H1 (cell line): ENCODE results near the gene TSPEAR. TPM values are rescaled to one million over a fixed set of nuclear protein-coding genes. Genes with fewer than 3 reads are reported as not detected.

Experiments
- CEBPB ChIP-seq: IDR thresholded peaks from 2 replicates; pipeline ENCODE4 v1.6.1; 2012; ENCODE audit warnings: low read depth, low read length
- EP300 ChIP-seq, 2 experiments: IDR thresholded peaks; 1 replicate in 1 of 2; 2 replicates in 1 of 2; pipeline ENCODE4 v1.6.1; 2011 to 2012; ENCODE audit warnings: low read depth in 2 of 2, low read length in 2 of 2, mild to moderate bottlenecking in 2 of 2, borderline replicate concordance in 1 of 2, inconsistent platforms in 1 of 2, moderate library complexity in 1 of 2
- POLR2A ChIP-seq, 2 experiments: IDR thresholded peaks; 1 replicate in 1 of 2; 2 replicates in 1 of 2; pipeline ENCODE4 v1.6.1; 2011; ENCODE audit warnings: low read depth in 2 of 2, low read length in 2 of 2, mild to moderate bottlenecking in 2 of 2; ENCODE audit errors: control extremely low read depth in 1 of 2
- RFX5 ChIP-seq: IDR thresholded peaks from 2 replicates; pipeline ENCODE4 v1.6.1; 2011; ENCODE audit warnings: low read depth, low read length, improper control_type of control experiment, borderline replicate concordance
- polyA plus RNA-seq, 7 experiments: library from polyadenylated mRNA; depleted of rRNA in 3 of 7; stranded (reverse) in 5 of 7; unstranded in 2 of 7; fragments of >200 nt in 5 of 7; fragments of 200-250 nt in 2 of 7; gene quantifications; 1 replicate in 5 of 7; 2 replicates in 1 of 7; 4 replicates in 1 of 7; pipeline versions ENCODE4 v1.2.1 to v1.2.3, GENCODE V29; 2011 to 2013; ENCODE audit warnings: missing spikeins in 2 of 7, mixed read lengths in 2 of 7
- total RNA-seq: library from RNA; stranded (reverse); fragmentation: NEBNext Ultra II Directional; extraction: Animal tissue kit (Norgen Biotek cat#: 25700); gene quantifications from 2 replicates; pipeline ENCODE4 v1.2.1, GENCODE V29; 2021
- TF ChIP-seq, protein P1 (sequence below): fragments of 300-600 bp; sonication (generic); IDR thresholded peaks from 2 replicates; pipeline ENCODE4 v1.7.1; 2012; ENCODE audit warnings: low read length, moderate library complexity, mild to moderate bottlenecking, inconsistent platforms; ENCODE audit not compliant: insufficient replicate concordance
- TF ChIP-seq, protein P2 (sequence below): IDR thresholded peaks from 2 replicates; pipeline ENCODE4 v1.6.1; 2011; ENCODE audit warnings: low read length, improper control_type of control experiment

TSPEAR gene
- total and polyA plus RNA-seq, 2 of the 8 experiments (the other 6 are each of a cell fraction or from before 2014, with no cell fraction given): 0.58 to 0.89 TPM

DNA sequence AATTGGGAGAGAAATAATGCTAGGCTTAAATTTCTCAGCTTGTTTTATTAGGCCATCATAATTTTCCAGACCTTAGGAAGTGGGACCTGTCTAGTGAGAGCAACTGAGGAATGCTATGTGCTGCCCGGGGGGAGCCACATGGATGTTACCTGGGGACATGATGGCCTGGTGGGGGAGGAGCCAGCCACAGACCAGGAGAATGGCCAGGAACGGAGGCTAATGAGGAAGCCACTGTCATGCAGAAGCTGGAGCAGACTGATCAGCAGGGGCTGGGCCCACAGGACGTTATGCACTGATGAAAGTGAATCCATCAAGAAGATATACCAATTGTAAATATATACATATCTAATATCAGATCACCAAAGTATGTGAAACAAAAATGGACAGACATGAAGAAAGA lies 166.8 kb downstream of the TSPEAR start (continued):
- TF ChIP-seq, protein P1, sequence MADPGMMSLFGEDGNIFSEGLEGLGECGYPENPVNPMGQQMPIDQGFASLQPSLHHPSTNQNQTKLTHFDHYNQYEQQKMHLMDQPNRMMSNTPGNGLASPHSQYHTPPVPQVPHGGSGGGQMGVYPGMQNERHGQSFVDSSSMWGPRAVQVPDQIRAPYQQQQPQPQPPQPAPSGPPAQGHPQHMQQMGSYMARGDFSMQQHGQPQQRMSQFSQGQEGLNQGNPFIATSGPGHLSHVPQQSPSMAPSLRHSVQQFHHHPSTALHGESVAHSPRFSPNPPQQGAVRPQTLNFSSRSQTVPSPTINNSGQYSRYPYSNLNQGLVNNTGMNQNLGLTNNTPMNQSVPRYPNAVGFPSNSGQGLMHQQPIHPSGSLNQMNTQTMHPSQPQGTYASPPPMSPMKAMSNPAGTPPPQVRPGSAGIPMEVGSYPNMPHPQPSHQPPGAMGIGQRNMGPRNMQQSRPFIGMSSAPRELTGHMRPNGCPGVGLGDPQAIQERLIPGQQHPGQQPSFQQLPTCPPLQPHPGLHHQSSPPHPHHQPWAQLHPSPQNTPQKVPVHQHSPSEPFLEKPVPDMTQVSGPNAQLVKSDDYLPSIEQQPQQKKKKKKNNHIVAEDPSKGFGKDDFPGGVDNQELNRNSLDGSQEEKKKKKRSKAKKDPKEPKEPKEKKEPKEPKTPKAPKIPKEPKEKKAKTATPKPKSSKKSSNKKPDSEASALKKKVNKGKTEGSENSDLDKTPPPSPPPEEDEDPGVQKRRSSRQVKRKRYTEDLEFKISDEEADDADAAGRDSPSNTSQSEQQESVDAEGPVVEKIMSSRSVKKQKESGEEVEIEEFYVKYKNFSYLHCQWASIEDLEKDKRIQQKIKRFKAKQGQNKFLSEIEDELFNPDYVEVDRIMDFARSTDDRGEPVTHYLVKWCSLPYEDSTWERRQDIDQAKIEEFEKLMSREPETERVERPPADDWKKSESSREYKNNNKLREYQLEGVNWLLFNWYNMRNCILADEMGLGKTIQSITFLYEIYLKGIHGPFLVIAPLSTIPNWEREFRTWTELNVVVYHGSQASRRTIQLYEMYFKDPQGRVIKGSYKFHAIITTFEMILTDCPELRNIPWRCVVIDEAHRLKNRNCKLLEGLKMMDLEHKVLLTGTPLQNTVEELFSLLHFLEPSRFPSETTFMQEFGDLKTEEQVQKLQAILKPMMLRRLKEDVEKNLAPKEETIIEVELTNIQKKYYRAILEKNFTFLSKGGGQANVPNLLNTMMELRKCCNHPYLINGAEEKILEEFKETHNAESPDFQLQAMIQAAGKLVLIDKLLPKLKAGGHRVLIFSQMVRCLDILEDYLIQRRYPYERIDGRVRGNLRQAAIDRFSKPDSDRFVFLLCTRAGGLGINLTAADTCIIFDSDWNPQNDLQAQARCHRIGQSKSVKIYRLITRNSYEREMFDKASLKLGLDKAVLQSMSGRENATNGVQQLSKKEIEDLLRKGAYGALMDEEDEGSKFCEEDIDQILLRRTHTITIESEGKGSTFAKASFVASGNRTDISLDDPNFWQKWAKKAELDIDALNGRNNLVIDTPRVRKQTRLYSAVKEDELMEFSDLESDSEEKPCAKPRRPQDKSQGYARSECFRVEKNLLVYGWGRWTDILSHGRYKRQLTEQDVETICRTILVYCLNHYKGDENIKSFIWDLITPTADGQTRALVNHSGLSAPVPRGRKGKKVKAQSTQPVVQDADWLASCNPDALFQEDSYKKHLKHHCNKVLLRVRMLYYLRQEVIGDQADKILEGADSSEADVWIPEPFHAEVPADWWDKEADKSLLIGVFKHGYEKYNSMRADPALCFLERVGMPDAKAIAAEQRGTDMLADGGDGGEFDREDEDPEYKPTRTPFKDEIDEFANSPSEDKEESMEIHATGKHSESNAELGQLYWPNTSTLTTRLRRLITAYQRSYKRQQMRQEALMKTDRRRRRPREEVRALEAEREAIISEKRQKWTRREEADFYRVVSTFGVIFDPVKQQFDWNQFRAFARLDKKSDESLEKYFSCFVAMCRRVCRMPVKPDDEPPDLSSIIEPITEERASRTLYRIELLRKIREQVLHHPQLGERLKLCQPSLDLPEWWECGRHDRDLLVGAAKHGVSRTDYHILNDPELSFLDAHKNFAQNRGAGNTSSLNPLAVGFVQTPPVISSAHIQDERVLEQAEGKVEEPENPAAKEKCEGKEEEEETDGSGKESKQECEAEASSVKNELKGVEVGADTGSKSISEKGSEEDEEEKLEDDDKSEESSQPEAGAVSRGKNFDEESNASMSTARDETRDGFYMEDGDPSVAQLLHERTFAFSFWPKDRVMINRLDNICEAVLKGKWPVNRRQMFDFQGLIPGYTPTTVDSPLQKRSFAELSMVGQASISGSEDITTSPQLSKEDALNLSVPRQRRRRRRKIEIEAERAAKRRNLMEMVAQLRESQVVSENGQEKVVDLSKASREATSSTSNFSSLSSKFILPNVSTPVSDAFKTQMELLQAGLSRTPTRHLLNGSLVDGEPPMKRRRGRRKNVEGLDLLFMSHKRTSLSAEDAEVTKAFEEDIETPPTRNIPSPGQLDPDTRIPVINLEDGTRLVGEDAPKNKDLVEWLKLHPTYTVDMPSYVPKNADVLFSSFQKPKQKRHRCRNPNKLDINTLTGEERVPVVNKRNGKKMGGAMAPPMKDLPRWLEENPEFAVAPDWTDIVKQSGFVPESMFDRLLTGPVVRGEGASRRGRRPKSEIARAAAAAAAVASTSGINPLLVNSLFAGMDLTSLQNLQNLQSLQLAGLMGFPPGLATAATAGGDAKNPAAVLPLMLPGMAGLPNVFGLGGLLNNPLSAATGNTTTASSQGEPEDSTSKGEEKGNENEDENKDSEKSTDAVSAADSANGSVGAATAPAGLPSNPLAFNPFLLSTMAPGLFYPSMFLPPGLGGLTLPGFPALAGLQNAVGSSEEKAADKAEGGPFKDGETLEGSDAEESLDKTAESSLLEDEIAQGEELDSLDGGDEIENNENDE: no peak
- TF ChIP-seq EP300 (IDR thresholded peaks at IDR 0.05; ENCODE audit: borderline replicate concordance in 1 of 2, low read depth in 2 of 2, low read length in 2 of 2) (no peak), CEBPB (no peak), POLR2A (IDR thresholded peaks at IDR 0.05; ENCODE audit: control extremely low read depth in 1 of 2, low read depth in 2 of 2, low read length in 2 of 2) (no peak), RFX5 (no peak)
- TF ChIP-seq, protein P2, sequence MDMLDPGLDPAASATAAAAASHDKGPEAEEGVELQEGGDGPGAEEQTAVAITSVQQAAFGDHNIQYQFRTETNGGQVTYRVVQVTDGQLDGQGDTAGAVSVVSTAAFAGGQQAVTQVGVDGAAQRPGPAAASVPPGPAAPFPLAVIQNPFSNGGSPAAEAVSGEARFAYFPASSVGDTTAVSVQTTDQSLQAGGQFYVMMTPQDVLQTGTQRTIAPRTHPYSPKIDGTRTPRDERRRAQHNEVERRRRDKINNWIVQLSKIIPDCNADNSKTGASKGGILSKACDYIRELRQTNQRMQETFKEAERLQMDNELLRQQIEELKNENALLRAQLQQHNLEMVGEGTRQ: no peak
